Small intestine (tissue), 7 donors: ENCODE data around the gene KLHL29. TPM values are rescaled to one million over a fixed set of nuclear protein-coding genes. Genes with fewer than 3 reads are reported as not detected.

Source experiments
- DNase-seq, 2 donors: peaks; one replicate each; pipeline versions ENCODE4 v3.0.0 to v3.0.0-alpha.2; 2013
- FAIRE-seq: peaks from 2 replicates; lab custom pipeline; 2012; peaks lifted over from hg19 to GRCh38; lab: Jason Lieb, UNC
- H3K27ac ChIP-seq, 3 donors: one replicate each; pipeline ENCODE4 v1.5.1; 2013; ENCODE audit warnings: low read length in 2 of 3, mild to moderate bottlenecking in 2 of 3, control low read depth in 1 of 3, inconsistent platforms in 1 of 3, low read depth in 1 of 3, moderate library complexity in 1 of 3
- H3K27me3 ChIP-seq, 3 donors: one replicate each; pipeline ENCODE4 v1.6.1; 2013; ENCODE audit warnings: low read length in 3 of 3, inconsistent platforms in 1 of 3; ENCODE audit not compliant: control insufficient read depth in 3 of 3, insufficient read depth in 3 of 3
- H3K36me3 ChIP-seq, 3 donors: one replicate each; pipeline ENCODE4 v1.6.1; 2013; ENCODE audit warnings: low read length in 3 of 3, inconsistent platforms in 1 of 3, low read depth in 1 of 3, mild to moderate bottlenecking in 1 of 3, moderate library complexity in 1 of 3; ENCODE audit not compliant: control insufficient read depth in 3 of 3, insufficient read depth in 2 of 3
- H3K4me1 ChIP-seq, 3 donors: one replicate each; pipeline ENCODE4 v1.6.1; 2013; ENCODE audit warnings: low read length in 2 of 3, inconsistent platforms in 1 of 3, low read depth in 1 of 3, mild to moderate bottlenecking in 1 of 3, moderate library complexity in 1 of 3; ENCODE audit not compliant: control insufficient read depth in 3 of 3, insufficient read depth in 2 of 3
- H3K4me3 ChIP-seq, 3 donors: one replicate each; pipeline ENCODE4 v1.5.1; 2013; ENCODE audit warnings: low read length in 3 of 3, control low read depth in 1 of 3, inconsistent platforms in 1 of 3, low read depth in 1 of 3, mild to moderate bottlenecking in 1 of 3, moderate library complexity in 1 of 3
- H3K9me3 ChIP-seq, 2 donors: one replicate each; pipeline ENCODE4 v1.6.1; 2013; ENCODE audit warnings: low read depth in 1 of 2, low read length in 1 of 2; ENCODE audit not compliant: control insufficient read depth in 2 of 2, insufficient read depth in 1 of 2
- WGBS, 3 donors: extraction: QIAGEN DNeasy Blood & Tissue Kit; methylation state at CpG; one replicate each; pipeline ENCODE4 v1.1.7; 2013; 5-methylcytosine and 5-hydroxymethylcytosine counted together
- polyA plus RNA-seq, 4 donors: library from polyadenylated mRNA; stranded (reverse) in 3 of 4; unstranded in 1 of 4; fragments of 200-250 nt in 3 of 4; fragments of 120-200 nt in 1 of 4; gene quantifications; one replicate each; pipeline versions ENCODE4 v1.2.1 to v1.2.3, GENCODE V29; 2013
- donor health status: healthy with polysubstance abuse.
- donor health status: control.
- donor health status: control.
- donor health status: Bipolar disorder and iron deficiency.
- donor health status: healthy.

Gene KLHL29
- polyA plus RNA-seq, 4 donors: 0.22 to 2.7 (median 1.4) TPM

DNA sequence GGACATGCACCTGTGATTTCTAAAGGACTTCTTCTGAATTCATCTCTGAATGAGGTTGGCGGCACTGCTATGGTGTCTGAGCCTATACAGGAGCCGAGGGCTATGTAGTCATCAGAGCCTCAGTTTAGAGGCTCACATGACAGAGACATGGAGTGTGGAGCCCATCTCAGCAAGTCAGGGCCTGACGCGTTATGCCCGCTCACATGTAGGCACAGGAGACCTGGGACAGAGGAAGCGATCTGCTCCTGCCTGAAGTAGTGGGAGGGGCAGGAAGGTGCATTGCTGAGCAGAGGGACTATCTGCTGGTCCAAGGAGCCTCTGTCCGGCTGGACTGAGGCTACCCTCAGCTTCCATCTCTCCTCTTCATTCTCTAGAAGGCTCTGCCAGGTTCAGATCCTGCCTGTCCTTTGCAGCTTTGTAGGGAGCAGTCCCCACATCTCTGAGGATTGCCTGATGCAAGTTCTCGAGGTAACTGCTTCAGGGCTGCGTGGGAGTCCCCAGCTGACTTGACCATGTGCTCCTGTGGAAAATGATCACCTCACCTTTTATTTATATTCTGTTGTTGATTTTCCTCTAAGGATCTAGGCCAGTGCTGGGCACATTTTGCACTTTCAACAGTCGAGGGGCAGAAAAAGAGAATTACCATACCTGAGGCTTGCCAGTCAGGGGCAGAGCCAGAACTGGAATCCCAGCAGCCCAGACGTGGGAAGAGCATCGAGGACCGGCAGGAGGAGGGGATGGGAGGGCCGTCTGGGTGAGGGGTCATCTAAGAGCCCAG lies 16.6 kb downstream of the KLHL29 start:
- Histone ChIP-seq H3K4me1 (peaks cover 0 to 9% (median 3%) of the 10 kb centered on the region in 3 donors), H3K27ac (no peak overlapping the region), H3K36me3 (peaks cover 0 to 2% (median 0%) of the 10 kb centered on the region in 3 donors), H3K27me3 (peaks cover 0 to 9% (median 0%) of the 10 kb centered on the region in 3 donors), H3K9me3 (no peaks in the 10 kb centered on the region), H3K4me3 (no peak overlapping the region)
- WGBS, 3 donors: 66 to 80% (median 73%) methylated on average over 14 of the region's 14 CpGs
- DNase-seq (no peak), FAIRE-seq (no peak)

DNA sequence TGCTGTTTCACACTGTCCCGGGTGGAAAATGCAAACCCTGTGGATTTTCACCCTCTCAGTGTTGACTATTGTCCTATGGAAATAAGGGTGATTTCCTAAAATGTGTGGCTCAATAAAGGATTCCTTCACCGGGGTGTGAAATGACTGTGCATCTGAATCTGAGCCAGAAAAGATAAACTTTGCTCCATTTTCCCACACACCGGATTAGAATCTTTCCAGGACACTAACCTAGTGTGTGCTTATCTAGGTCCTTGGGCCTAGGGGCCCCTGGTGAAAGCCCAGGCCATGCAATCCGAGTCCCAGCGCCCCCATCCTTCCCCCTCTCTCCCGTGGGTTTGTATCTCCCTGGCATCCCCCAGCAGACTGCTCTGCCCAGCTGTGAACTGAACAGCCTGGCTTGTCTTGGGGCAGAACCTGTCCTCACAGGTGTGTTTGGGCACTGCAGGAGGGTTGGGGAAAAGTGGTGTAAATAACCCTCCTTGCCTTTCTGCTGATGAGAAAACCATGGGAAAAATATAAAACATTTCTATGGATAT lies 17.3 kb downstream of the KLHL29 start:
- Histone ChIP-seq H3K36me3 (peaks cover 0 to 2% (median 0%) of the 10 kb centered on the region in 3 donors), H3K4me3 (no peak overlapping the region), H3K27ac (no peak overlapping the region), H3K27me3 (peaks cover 0 to 6% (median 0%) of the 10 kb centered on the region in 3 donors), H3K9me3 (no peaks in the 10 kb centered on the region), H3K4me1 (peaks cover 0 to 9% (median 3%) of the 10 kb centered on the region in 3 donors)
- no peak for FAIRE-seq
- no peak for DNase-seq
- WGBS, 3 donors: 22 to 59% (median 34%) methylated on average over 6 of the region's 6 CpGs

DNA sequence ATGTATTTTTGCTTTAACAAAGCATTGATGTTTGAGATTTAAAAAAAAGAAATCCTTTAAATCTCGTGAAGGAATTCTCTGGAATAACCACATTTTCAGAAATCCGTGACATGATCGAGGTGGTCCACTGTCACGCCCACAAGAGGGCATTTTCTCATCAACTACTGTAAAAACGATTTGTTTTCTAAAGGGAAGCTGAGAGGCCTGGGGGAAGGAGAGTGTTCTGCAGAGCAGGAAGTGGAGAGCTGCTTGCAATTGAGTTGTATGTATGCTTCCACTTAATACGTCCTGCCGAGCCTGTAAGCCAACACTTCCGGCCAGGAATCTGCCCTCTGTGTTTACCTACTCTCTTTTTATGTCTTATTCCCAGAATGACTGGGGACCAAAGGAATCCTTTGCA lies 19.4 kb downstream of the KLHL29 start:
- peak; percentile 49 to 57 for DNase-seq
- Histone ChIP-seq H3K36me3 (peaks cover 0 to 2% (median 0%) of the 10 kb centered on the region in 3 donors), H3K4me3 (no peak overlapping the region), H3K27ac (peak overlapping the region in 2 of 3 donors; percentile 1 to 24), H3K4me1 (peaks cover 0 to 9% (median 3%) of the 10 kb centered on the region in 3 donors), H3K9me3 (no peaks in the 10 kb centered on the region), H3K27me3 (peaks cover 0 to 6% (median 0%) of the 10 kb centered on the region in 3 donors)
- 4 to 6% (median 5%) methylated on average over 8 of the region's 8 CpGs for WGBS, 3 donors
- no peak for FAIRE-seq

DNA sequence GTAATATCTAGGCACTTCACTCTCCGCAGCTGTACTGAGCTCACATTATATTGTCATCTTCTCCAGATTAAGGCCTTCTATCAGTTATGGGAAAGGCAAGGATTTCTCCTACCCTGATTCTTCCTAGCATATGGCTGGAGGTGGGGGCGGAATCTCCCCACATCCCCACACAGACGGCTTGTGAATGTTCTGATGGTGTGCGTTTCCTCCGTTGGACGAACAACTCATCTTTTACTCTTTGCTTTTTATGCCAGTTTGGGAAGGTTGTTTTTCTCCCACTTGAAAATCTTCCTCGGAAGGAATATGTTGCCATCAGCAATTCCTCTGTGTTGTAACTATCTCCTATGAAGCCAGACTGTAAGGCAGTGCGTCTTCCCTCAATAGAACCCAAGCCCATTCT lies 24.3 kb downstream of the KLHL29 start:
- H3K4me3 ChIP-seq: no peak overlapping the region
- H3K36me3 ChIP-seq: peaks cover 0 to 2% (median 0%) of the 10 kb centered on the region in 3 donors
- H3K27me3 ChIP-seq: no peaks in the 10 kb centered on the region
- no peaks in the 10 kb centered on the region for H3K9me3 ChIP-seq
- no peak for FAIRE-seq
- DNase-seq: no peak
- H3K4me1 ChIP-seq: peaks cover 0 to 3% (median 0%) of the 10 kb centered on the region in 3 donors
- WGBS, 3 donors: 93 to 95% (median 94%) methylated on average over 8 of the region's 8 CpGs
- no peak overlapping the region for H3K27ac ChIP-seq

DNA sequence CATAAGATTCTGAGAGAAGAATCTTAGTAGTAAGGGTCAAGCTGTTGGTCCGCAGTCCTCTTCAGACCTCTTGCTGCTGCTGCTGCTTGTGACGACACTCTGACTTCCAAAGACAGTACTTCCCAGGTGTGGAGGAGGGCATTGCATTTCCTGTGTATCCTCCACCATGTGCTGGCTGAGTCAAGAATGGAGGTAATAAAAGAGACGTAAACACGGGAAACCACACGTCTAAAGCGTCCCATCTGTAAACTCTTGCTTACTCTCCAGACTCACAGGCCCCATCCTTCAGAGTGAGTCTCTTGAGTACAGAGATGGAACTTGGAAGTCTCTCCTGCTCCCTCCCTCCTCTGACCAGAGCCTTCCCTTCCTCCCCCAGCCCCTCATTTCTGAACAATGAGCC lies 25.6 kb downstream of the KLHL29 start:
- no peaks in the 10 kb centered on the region for H3K27me3 ChIP-seq
- H3K9me3 ChIP-seq: no peaks in the 10 kb centered on the region
- WGBS, 3 donors: 66 to 79% (median 77%) methylated on average over 6 of the region's 6 CpGs
- no peaks in the 10 kb centered on the region for H3K4me1 ChIP-seq
- no peak overlapping the region for H3K27ac ChIP-seq
- no peak overlapping the region for H3K4me3 ChIP-seq
- FAIRE-seq (no peak), DNase-seq (peak in 1 of 2 donors; percentile 16)
- peaks cover 0 to under 1% (median 0%) of the 10 kb centered on the region in 3 donors for H3K36me3 ChIP-seq

DNA sequence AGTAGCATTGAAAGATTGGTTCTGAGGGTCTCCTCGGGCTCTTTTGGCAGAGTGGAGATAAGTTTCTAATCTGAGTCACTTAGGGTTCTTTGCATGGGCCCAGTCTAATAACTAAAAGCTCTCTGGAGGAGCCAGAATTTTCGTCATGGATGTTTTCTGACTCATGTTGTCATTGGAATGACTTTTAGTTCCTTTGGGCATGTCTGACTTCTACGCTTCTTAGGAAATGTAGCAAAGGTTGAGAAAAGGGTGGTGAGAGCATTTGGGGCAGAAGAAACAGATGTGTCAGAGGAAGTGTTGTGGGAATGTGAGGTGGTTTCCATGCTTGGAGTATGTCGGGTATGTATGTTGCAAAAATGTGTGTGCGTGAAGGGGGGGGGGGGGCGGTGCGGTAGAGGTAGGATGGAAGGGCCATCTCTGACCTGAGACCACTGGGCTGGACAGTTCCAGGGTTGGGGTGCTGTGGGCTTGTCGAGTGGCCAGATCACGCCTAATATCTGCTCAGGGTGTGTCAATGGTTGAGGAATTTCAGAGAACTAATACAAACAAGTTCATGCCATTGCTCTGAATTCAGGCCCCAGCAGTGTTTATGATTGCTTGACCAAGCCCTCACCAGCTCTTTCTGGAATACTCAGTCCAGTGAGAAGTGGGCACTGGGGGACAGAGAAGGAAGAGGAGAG lies 26.9 kb downstream of the KLHL29 start:
- Histone ChIP-seq H3K4me3 (no peak overlapping the region), H3K27ac (peak overlapping the region in 1 of 3 donors; percentile 28), H3K36me3 (peaks cover 0 to 2% (median 0%) of the 10 kb centered on the region in 3 donors), H3K9me3 (no peaks in the 10 kb centered on the region), H3K4me1 (no peaks in the 10 kb centered on the region), H3K27me3 (no peaks in the 10 kb centered on the region)
- FAIRE-seq (no peak), DNase-seq (no peak)
- 82 to 85% (median 82%) methylated on average over 9 of the region's 9 CpGs for WGBS, 3 donors

DNA sequence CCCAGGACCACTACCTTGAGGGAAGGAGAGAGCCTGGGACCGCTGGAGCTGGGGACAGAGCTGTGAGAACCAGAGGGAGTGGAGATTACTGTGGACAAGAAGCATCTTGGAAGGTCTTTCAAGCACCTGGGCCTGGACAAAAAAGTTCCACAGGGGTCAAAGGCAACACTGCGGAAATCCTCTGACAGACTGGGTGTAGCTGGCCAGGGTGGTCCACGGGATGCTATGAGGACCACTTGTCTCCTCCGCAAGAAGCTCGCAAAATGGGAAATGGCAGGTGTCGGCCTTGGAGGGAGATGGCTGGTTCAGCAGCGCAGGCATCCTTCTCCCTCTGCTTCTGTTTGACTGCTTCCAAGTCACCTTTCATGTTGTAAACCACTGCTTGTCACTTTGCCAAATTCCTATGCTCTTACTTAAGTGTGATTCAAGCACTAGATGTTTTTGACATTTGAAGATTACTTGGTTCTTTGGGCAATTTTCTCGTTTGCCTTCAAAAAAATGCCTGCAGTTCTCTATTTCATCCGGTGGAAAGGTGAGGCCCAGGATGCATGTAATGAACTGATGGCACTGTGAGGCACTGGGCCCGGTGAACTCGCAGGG lies 27.7 kb downstream of the KLHL29 start:
- FAIRE-seq (no peak), DNase-seq (no peak)
- H3K36me3 ChIP-seq: peaks cover 0 to 6% (median 0%) of the 10 kb centered on the region in 3 donors
- 69 to 74% (median 70%) methylated on average over 11 of the region's 11 CpGs for WGBS, 3 donors
- peaks cover 0 to 3% (median 0%) of the 10 kb centered on the region in 3 donors for H3K27me3 ChIP-seq
- H3K27ac ChIP-seq: no peak overlapping the region
- no peak overlapping the region for H3K4me3 ChIP-seq
- no peaks in the 10 kb centered on the region for H3K4me1 ChIP-seq
- H3K9me3 ChIP-seq: no peaks in the 10 kb centered on the region

DNA sequence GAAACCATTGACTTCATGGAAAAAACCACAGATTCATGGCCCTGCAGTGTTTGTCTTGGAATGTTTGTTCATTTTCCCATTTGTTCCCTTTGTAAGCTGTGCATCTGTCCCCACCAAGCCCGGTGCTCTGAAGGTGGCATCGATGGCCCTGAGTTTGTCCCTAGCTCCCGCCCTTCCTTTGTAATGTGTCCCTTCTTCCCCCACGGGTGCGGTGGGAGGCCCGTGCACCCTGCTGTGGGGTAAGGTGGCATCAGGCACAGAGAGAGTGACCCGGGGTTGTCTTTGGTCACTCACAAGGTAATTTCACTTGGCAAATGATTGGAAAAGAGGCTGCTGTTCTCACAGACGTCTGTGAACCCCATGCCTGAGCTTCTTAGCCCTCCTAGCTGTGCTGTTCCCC lies 28.7 kb downstream of the KLHL29 start:
- Histone ChIP-seq H3K4me1 (no peaks in the 10 kb centered on the region), H3K27ac (no peak overlapping the region), H3K9me3 (no peaks in the 10 kb centered on the region), H3K27me3 (peaks cover 0 to 3% (median 0%) of the 10 kb centered on the region in 3 donors), H3K4me3 (no peak overlapping the region), H3K36me3 (peaks cover 0 to 6% (median 0%) of the 10 kb centered on the region in 3 donors)
- WGBS, 3 donors: 79 to 88% (median 82%) methylated on average over 8 of the region's 8 CpGs
- FAIRE-seq: no peak
- DNase-seq: no peak
